A673 (cell line): ENCODE data around the gene PRIM1.

Experiments used
- CTCF ChIP-seq: fragments of 300-800, 200-600 bp; sonication (generic); conservative IDR thresholded peaks from 2 replicates; pipeline ENCODE4 v1.5.1; 2017; ENCODE audit warnings: low read depth, mild to moderate bottlenecking, antibody characterized with exemption, low read length, moderate library complexity, mixed read lengths
- EZH2 ChIP-seq: fragments of 200-600 bp; sonication (generic); IDR thresholded peaks from 2 replicates; pipeline ENCODE4 v1.6.1; 2017; ENCODE audit warnings: borderline replicate concordance, low read depth, mild to moderate bottlenecking, mixed read lengths, antibody characterized with exemption, low read length; ENCODE audit not compliant: poor library complexity, severe bottlenecking

- TF ChIP-seq CTCF (no peak), EZH2 (no peak)
Observed at GRCh38 chr12:56778756-56779155, 26.6 kb upstream of the PRIM1 start.
